Neuron (in vitro differentiated cells): ENCODE measurements around the gene D2HGDH.

Source experiments
- H2AFZ ChIP-seq: one replicate; pipeline ENCODE4 v1.6.1; 2013; ENCODE audit warnings: low read depth, mild to moderate bottlenecking, inconsistent platforms, low read length, moderate library complexity
- H3K27me3 ChIP-seq: one replicate; pipeline ENCODE4 v1.6.1; 2013; ENCODE audit warnings: low read length; ENCODE audit not compliant: insufficient read depth
- H3K36me3 ChIP-seq: one replicate; pipeline ENCODE4 v1.6.1; 2013; ENCODE audit warnings: low read length; ENCODE audit not compliant: insufficient read depth
- H3K4me1 ChIP-seq: one replicate; pipeline ENCODE4 v1.6.1; 2013; ENCODE audit warnings: low read length; ENCODE audit not compliant: insufficient read depth
- H3K4me3 ChIP-seq: 2 replicates; pipeline ENCODE4 v1.5.1; 2013; ENCODE audit warnings: mild to moderate bottlenecking, low read length, moderate library complexity
- H3K9me3 ChIP-seq: one replicate; pipeline ENCODE4 v1.6.1; 2013; ENCODE audit warnings: low read length

Gene D2HGDH

DNA sequence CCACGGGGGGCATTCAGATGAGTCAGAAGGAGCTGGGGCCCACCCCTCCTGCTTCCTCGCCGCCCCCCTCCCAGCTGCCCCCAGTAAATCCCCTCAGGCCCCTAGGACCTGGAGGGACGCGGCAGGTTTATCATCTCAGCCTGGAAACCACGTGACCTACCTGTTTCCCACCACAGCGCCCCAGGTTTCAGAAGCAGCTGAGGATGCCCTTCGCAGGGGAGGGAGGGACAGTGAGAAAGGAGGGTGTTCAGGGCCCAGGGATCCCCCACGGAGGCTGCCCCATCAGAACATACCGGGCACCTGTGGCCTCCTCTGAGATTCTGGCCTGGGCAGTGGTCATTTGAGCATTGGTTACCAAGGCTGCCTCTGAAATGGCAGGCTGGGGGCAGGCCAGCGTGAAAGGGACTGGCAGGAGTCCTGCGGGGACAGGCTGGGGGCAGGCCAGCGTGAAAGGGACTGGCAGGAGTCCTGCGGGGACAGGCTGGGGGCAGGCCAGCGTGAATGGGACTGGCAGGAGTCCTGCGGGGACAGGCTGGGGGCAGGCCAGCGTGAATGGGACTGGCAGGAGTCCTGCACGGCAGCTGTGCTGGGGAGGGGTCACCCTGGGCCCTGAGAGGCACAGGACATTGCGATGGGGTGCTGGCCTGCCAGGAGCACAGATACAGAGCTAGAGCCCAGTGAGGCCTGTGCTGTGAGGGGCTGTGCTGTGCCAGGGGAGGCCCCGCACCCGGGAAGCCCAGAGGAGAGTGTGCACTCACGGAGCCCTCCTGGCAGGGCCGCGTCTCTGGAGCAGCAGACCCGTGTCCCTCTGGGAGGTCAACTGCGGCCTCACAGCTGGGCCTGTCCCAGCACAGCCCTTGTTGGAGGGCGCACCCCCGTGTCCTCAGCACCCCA lies 76.1 kb downstream of the D2HGDH start:
- Histone ChIP-seq H2AFZ (no peak overlapping the region), H3K4me3 (no peak overlapping the region), H3K27me3 (peaks cover 11% of the 10 kb centered on the region), H3K4me1 (peaks cover 6% of the 10 kb centered on the region), H3K9me3 (no peaks in the 10 kb centered on the region), H3K36me3 (no peaks in the 10 kb centered on the region)

DNA sequence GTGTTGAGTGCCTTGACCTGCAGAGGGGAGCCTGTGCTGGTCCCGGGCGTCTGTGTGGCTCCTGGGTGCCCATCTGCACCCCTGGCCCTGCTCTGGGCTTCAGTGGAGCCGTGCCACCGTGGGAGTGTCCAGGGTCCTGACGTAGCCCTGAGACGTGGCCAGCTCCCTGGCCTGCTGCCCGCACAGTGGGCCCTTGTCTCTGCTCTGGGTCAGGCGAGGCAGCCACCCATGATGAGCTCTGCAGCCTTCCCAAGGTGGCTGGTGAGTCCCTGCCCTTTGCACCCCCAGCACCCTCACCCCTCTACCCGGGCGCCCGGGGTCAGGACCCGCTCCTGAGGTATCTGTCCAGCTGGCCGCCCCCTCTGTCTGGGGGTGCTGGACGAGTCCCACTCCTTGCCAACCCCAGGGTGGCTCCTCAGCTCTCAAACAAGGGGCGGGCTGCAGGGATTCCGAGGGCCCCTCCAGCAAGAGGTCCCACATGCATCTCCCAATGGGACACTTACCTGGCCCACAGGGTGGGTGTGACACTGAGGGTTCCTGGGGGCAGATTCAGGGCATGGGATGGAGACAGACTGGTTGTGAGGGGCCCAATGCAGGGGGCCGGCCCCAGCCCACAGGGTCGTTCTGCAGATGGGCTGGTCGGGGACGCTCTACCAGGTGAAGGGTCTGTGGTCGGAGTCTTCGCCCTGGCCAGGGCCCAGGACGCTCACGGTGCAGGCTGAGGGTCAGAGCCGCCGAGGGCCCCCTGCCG lies 76.9 kb downstream of the D2HGDH start:
- Histone ChIP-seq H3K4me1 (peaks cover 6% of the 10 kb centered on the region), H3K9me3 (no peaks in the 10 kb centered on the region), H2AFZ (no peak overlapping the region), H3K27me3 (peaks cover 14% of the 10 kb centered on the region), H3K36me3 (no peaks in the 10 kb centered on the region), H3K4me3 (no peak overlapping the region)

DNA sequence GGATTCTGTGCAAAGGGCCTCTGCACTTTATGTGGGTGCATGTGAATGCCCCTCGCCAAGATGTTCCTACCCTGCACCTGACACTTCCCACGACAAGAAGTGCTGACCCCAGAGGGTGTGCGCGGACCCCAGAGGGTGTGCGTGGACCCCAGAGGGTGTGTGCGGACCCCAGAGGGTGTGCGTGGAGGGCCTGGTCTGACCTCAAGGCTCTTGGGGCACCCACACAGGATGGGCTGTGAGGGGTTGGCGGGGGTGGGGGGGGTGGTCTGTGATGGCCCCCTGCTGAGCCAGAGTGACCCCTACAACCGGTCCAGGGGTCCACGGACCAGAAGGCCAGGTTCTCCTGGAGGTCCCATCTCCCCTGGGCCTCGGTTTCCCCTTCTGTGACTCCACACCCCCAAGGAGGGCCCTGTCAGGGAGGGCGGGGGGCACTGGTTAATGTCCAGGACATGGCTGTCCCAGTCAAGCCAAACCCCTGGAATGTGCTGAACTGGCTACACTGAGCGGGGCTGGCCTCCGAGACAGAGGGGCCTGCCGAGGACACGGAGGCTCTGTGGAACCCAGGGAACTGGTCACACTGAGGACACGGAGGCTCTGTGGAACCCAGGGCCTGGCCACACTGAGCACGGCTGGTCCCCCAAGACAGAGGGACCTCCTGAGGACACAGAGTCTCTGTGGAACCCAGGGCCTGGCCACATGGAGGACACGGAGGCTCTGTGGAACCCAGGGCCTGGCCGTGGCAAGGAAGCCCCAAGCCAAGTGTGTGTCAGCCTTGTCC lies 77.7 kb downstream of the D2HGDH start:
- peaks cover 6% of the 10 kb centered on the region for H3K4me1 ChIP-seq
- H3K36me3 ChIP-seq: no peaks in the 10 kb centered on the region
- H3K9me3 ChIP-seq: no peaks in the 10 kb centered on the region
- H3K27me3 ChIP-seq: peaks cover 15% of the 10 kb centered on the region
- H3K4me3 ChIP-seq: no peak overlapping the region
- no peak overlapping the region for H2AFZ ChIP-seq

DNA sequence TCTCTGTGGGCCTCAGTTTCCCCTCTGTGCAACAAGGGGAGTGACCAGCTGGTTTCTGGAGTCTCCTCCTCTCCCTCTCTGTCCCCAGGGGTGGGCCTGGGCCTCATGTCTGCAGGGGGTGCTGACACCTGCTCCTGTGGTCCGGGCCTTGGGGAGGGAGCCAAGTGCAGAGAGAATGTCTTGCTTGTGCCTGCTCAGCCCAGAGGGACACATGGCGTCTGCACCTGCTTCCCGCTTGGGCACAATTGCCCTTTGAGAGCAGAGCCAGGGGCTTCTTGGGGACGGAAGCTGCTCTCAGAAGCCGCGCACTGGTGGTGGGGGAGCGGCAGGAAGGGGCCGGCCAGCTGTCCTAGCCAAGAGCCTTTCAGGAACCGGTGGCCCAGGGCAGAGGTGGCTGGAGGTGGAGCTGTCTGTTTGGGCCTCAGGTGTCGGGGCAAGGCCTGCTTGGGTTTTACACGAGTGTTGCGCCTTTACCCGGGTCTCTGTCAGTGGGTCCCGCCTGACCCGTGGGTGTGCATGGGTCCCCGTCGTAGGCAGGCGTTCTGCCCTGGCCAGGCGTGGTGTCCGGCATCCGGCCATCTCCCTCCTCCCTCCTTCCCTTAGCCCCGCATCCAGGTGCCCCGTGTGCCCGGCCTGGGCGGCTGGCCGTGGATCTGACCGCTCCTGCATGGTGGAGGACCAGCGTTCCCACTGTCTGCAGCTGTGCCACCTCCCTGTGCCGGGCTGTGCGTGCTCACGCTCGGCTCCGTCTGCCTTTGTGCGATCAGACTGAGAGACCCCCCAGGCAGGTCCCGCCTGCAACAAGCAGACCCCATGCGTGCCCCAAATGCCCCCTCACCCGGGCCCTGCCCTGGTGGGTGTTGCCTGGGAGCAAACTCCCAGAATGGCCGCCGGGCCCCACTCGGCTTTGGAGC lies 78.6 kb downstream of the D2HGDH start:
- H3K27me3 ChIP-seq: peaks cover 15% of the 10 kb centered on the region
- H3K9me3 ChIP-seq: no peaks in the 10 kb centered on the region
- H2AFZ ChIP-seq: no peak overlapping the region
- H3K4me1 ChIP-seq: peaks cover 6% of the 10 kb centered on the region
- H3K36me3 ChIP-seq: no peaks in the 10 kb centered on the region
- no peak overlapping the region for H3K4me3 ChIP-seq

DNA sequence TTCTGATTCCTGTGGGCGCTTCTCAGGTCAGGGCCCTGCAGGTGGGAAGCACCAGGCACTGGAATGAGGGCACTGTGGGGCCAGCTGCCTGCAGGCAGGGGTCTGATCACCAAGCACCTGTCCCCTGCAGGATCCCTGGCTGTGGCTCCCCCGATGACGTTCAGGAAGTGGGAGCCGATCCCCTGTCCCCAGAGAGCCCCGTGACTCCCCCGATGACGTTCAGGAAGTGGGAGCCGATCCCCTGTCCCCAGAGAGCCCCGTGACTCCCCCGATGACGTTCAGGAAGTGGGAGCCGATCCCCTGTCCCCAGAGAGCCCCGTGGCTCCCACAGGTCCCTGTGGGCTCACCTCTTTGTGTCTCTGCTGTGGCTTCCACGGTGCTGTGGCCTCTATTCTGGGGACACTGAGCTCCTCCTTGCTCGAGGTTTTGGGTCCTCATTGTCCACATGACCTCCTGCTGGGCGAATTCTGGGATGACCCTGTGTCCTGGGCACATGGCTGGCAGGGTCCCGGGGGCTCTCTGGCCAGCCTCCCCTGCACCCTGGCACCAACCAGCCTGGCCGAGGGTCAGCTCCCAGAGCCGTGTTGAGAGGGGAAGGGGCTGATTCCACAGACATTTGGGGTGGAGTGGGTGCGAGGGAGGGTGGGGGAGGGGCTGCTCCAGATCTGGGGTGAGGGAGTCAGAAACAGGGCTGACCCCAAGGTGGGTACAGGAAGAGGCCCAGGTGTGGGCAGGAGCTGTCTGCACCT lies 79.4 kb downstream of the D2HGDH start:
- H3K4me1 ChIP-seq: peaks cover 3% of the 10 kb centered on the region
- H3K9me3 ChIP-seq: no peaks in the 10 kb centered on the region
- H3K4me3 ChIP-seq: no peak overlapping the region
- no peak overlapping the region for H2AFZ ChIP-seq
- H3K27me3 ChIP-seq: peaks cover 14% of the 10 kb centered on the region
- no peaks in the 10 kb centered on the region for H3K36me3 ChIP-seq

DNA sequence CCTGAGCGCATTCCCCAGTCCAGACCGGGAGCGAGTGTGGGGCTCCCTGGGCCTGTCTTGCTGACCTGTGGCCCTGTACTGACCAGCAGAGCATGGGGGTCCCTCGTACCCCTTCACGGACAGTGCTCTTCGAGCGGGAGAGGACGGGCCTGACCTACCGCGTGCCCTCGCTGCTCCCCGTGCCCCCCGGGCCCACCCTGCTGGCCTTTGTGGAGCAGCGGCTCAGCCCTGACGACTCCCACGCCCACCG lies 79.9 kb downstream of the D2HGDH start:
- H3K4me3 ChIP-seq: no peak overlapping the region
- H2AFZ ChIP-seq: no peak overlapping the region
- no peaks in the 10 kb centered on the region for H3K9me3 ChIP-seq
- H3K27me3 ChIP-seq: peaks cover 12% of the 10 kb centered on the region
- H3K36me3 ChIP-seq: no peaks in the 10 kb centered on the region
- H3K4me1 ChIP-seq: peaks cover 3% of the 10 kb centered on the region

DNA sequence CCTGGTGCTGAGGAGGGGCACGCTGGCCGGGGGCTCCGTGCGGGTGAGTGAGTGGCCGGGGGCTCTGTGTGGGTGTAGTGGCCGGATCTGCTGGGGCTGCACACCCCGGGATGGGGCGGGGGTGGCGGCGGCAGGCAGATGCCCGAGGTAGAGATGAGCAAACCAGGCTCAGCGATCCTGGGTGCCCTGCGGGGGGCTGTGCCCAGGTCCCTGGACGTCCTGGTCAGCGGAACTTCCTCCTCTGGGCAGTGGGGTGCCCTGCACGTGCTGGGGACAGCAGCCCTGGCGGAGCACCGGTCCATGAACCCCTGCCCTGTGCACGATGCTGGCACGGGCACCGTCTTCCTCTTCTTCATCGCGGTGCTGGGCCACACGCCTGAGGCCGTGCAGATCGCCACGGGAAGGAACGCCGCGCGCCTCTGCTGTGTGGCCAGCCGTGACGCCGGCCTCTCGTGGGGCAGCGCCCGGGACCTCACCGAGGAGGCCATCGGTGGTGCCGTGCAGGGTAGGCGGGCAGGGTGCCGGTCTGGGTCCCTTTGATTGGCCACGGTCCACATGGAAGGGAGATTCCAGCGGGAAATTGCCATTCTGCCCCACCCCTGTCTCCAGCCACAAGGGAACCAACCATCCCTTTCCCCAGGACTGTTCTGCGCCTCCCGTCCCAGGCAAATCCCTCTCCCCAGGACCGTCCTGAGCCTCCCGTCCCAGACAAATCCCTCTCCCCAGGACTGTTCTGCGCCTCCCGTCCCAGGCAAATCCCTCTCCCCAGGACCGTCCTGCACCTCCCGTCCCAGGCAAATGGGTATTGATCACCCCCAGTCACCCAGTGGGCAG lies 80.4 kb downstream of the D2HGDH start:
- no peak overlapping the region for H2AFZ ChIP-seq
- peaks cover 8% of the 10 kb centered on the region for H3K27me3 ChIP-seq
- H3K4me3 ChIP-seq: no peak overlapping the region
- no peaks in the 10 kb centered on the region for H3K36me3 ChIP-seq
- peaks cover 3% of the 10 kb centered on the region for H3K4me1 ChIP-seq
- H3K9me3 ChIP-seq: no peaks in the 10 kb centered on the region

DNA sequence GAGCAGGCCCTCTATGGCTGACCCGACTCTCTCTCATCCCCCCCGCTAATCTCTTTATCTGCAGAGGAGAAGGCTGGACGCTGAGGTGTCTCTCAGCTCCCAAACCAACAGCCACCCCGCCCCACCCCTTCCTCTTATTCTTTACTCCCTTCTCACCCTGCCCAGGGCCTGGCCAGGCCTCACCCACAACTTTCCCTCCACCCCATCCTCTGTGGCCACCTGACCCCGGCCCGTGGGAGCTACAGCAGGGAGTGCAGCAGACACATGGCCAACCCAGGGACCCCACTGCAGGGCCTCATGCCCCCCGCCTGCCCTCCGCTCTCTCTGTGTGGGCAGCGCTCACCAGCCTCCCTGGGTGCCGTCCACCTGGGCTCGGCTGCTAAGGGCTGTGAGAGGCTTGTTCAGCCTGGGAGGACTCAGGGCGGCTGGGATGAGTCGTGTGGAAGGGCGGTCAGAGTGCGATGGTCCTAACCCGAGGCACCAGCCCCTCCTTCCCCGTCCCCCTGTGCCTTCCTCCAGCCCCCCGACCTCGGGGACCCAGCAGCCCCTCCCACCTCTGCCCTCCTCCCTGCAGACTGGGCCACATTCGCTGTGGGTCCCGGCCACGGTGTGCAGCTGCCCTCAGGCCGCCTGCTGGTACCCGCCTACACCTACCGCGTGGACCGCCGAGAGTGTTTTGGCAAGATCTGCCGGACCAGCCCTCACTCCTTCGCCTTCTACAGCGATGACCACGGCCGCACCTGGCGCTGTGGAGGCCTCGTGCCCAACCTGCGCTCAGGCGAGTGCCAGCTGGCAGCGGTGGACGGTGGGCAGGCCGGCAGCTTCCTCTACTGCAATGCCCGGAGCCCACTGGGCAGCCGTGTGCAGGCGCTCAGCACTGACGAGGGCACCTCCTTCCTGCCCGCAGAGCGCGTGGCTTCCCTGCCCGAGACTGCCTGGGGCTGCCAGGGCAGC lies 81.3 kb downstream of the D2HGDH start:
- no peaks in the 10 kb centered on the region for H3K36me3 ChIP-seq
- peaks cover 2% of the 10 kb centered on the region for H3K4me1 ChIP-seq
- no peak overlapping the region for H2AFZ ChIP-seq
- peaks cover 2% of the 10 kb centered on the region for H3K9me3 ChIP-seq
- H3K27me3 ChIP-seq: peaks cover 8% of the 10 kb centered on the region
- H3K4me3 ChIP-seq: no peak overlapping the region

DNA sequence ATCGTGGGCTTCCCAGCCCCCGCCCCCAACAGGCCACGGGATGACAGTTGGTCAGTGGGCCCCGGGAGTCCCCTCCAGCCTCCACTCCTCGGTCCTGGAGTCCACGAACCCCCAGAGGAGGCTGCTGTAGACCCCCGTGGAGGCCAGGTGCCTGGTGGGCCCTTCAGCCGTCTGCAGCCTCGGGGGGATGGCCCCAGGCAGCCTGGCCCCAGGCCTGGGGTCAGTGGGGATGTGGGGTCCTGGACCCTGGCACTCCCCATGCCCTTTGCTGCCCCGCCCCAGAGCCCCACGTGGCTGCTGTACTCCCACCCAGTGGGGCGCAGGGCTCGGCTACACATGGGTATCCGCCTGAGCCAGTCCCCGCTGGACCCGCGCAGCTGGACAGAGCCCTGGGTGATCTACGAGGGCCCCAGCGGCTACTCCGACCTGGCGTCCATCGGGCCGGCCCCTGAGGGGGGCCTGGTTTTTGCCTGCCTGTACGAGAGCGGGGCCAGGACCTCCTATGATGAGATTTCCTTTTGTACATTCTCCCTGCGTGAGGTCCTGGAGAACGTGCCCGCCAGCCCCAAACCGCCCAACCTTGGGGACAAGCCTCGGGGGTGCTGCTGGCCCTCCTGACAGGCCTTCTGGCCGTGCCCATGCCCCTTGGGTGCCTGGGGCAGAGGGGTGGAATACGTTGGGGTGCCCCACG lies 82.1 kb downstream of the D2HGDH start:
- peaks cover 8% of the 10 kb centered on the region for H3K27me3 ChIP-seq
- no peaks in the 10 kb centered on the region for H3K36me3 ChIP-seq
- H2AFZ ChIP-seq: no peak overlapping the region
- H3K4me1 ChIP-seq: no peaks in the 10 kb centered on the region
- H3K4me3 ChIP-seq: no peak overlapping the region
- H3K9me3 ChIP-seq: peaks cover 2% of the 10 kb centered on the region

DNA sequence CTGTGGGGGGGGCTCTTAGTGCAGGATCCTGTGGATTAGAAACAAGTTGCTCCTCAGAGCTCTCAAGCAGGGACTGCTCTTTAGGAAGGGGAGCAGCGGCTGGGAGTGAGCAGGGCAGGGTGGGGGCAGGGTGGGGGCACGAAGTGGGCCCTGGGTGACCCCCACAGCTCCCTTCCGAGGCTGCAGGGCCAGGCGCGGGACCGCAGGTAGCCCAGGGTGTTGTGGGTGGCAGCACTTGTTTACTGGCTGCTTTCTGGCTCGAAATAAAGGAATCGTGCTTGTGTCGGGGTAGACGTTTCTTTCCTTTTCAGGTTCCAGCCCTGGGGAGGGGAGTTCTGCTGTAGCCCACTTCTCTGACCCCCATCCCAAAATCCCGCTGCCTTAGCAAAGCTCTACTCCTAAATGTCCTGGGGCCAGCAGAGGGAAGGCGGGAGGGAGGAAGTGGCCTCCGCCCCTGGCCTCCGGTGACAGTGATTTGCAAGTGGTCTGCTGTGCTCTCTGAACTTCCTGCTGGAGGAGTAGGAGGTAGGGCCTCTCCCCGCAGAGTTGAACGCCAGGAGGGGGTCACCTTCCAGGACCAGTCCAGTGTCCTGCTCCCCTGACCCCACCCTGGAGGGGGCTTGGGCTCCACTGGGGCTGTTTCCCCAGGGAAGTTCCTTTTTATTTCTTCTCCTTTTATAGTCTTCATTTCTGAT lies 82.8 kb downstream of the D2HGDH start:
- Histone ChIP-seq H2AFZ (no peak overlapping the region), H3K36me3 (no peaks in the 10 kb centered on the region), H3K9me3 (peaks cover 2% of the 10 kb centered on the region), H3K4me3 (no peak overlapping the region), H3K27me3 (peaks cover 8% of the 10 kb centered on the region), H3K4me1 (no peaks in the 10 kb centered on the region)
